CD4-positive, alpha-beta T cell (primary cell): ENCODE data around the gene SCN8A. TPM values are rescaled to one million over a fixed set of nuclear protein-coding genes. Genes with fewer than 3 reads are reported as not detected.

Experiments
- ATAC-seq: fragments of 200-7000 bp; cut with Tn5 transposase; one replicate; pipeline ENCODE4 v1.10.0; 2022; ENCODE audit warnings: mild to moderate bottlenecking; ENCODE audit not compliant: poor library complexity
- CTCF ChIA-PET: fragments of 350-600 bp; sonication (Branson Sonifier 250); formaldehyde crosslinking; loops from one replicate; lab custom pipeline; 2021; ENCODE audit warnings: antibody characterized with exemption, inconsistent platforms; lab: Charles Lee
- POLR2A ChIA-PET: fragments of 350-600 bp; sonication (Branson Sonifier 250); formaldehyde crosslinking; loops from one replicate; lab custom pipeline; 2021; ENCODE audit warnings: antibody characterized with exemption, inconsistent platforms; lab: Charles Lee
- DNase-seq, 14 experiments: peaks; one replicate each; pipeline ENCODE4 v3.0.0-alpha.2; 2013 to 2020; ENCODE audit warnings: mixed read lengths in 2 of 14
- H3K27ac ChIP-seq, 2 donors: one replicate each; pipeline versions ENCODE4 v1.5.1 to v1.7.0; 2013; ENCODE audit warnings: low read length in 2 of 2, low read depth in 1 of 2, mild to moderate bottlenecking in 1 of 2
- H3K27me3 ChIP-seq, 2 experiments: 1 replicate in 1 of 2; 2 replicates in 1 of 2; pipeline versions ENCODE4 v1.6.1 to v1.7.0; 2013; ENCODE audit warnings: low read length in 2 of 2, control low read depth in 1 of 2, mild to moderate bottlenecking in 1 of 2, moderate library complexity in 1 of 2; ENCODE audit not compliant: insufficient read depth in 2 of 2, control insufficient read depth in 1 of 2
- H3K36me3 ChIP-seq: one replicate; pipeline ENCODE4 v1.6.1; 2013; ENCODE audit warnings: low read length, control low read depth; ENCODE audit not compliant: insufficient read depth
- H3K4me1 ChIP-seq: one replicate; pipeline ENCODE4 v1.6.1; 2013; ENCODE audit warnings: low read length, control low read depth; ENCODE audit not compliant: insufficient read depth
- H3K4me3 ChIP-seq: one replicate; pipeline ENCODE4 v1.5.1; 2013; ENCODE audit warnings: mild to moderate bottlenecking, low read length, moderate library complexity
- H3K9me3 ChIP-seq, 2 experiments: 1 replicate in 1 of 2; 2 replicates in 1 of 2; pipeline versions ENCODE4 v1.6.1 to v1.7.0; 2013; ENCODE audit warnings: low read length in 2 of 2, mild to moderate bottlenecking in 2 of 2, control low read depth in 1 of 2, moderate library complexity in 1 of 2; ENCODE audit not compliant: control insufficient read depth in 1 of 2, insufficient read depth in 1 of 2
- H3K27ac Mint-ChIP-seq: one replicate; pipeline ENCODE4 v1.8.0; 2020; ENCODE audit warnings: mixed read lengths
- H3K27me3 Mint-ChIP-seq: one replicate; pipeline ENCODE4 v1.8.0; 2021; ENCODE audit warnings: mixed read lengths
- H3K36me3 Mint-ChIP-seq: one replicate; pipeline ENCODE4 v1.8.0; 2021; ENCODE audit warnings: low read depth, mixed read lengths
- H3K4me1 Mint-ChIP-seq: one replicate; pipeline ENCODE4 v1.8.0; 2021; ENCODE audit warnings: low read depth, mixed read lengths
- H3K4me3 Mint-ChIP-seq: one replicate; pipeline ENCODE4 v1.8.0; 2020; ENCODE audit warnings: mild to moderate bottlenecking, mixed read lengths
- H3K9me3 Mint-ChIP-seq: one replicate; pipeline ENCODE4 v1.8.0; 2020; ENCODE audit warnings: mixed read lengths
- CTCF ChIP-seq: fragments of 200-600 bp; IDR thresholded peaks from one replicate; pipeline ENCODE4 v1.8.0; 2022; ENCODE audit warnings: antibody characterized with exemption, mild to moderate bottlenecking
- intact Hi-C, 2 experiments: fragments of 100-400 bp; cut with DNase I in 1 of 2; cut with micrococcal nuclease in 1 of 2; formaldehyde crosslinking; loops; one replicate each; pipeline versions ENCODE4 v1.15.1 to v1.9.0; 2023 to 2025; cut with DNase I, micrococcal nuclease
- total RNA-seq, 174 experiments: library from RNA in 2 of 174; stranded (reverse) in 2 of 174; gene quantifications; one replicate each; pipeline ENCODE4 v1.2.3 and lab custom pipeline; 2021 to 2026

SCN8A gene
- total RNA-seq, 2 experiments from 2014 or later = 0.14 to 0.36 TPM

GRCh38 chr12:51820526-51821439 is 229.8 kb downstream of the SCN8A start:
- Histone ChIP-seq H3K9me3 (no peaks in the 10 kb centered on the region), H3K27ac (peak overlapping the region; percentile 44 to 67), H3K27me3 (no peaks in the 10 kb centered on the region), H3K4me3 (peak overlapping the region; percentile 71), H3K36me3 (no peaks in the 10 kb centered on the region), H3K4me1 (peaks cover 25% of the 10 kb centered on the region)
- Mint-ChIP-seq H3K27me3 (no peaks in the 10 kb centered on the region), H3K9me3 (no peaks in the 10 kb centered on the region), H3K27ac (no peak overlapping the region), H3K4me1 (peaks cover 25% of the 10 kb centered on the region), H3K36me3 (no peaks in the 10 kb centered on the region), H3K4me3 (peak overlapping the region; percentile 81)
- TF ChIP-seq CTCF = peak; percentile 64
- ATAC-seq = peak; percentile 81
- ChIA-PET POLR2A (interaction anchor here (0.7 to 2.4 kb wide), 28 partner anchors 8 to 1185 kb away, joined by 3 to 15 read pairs (median 4); partner anchors contain the start of genes ACVR1B, ATF1, ATG101 and DAZAP2), CTCF (interaction anchor here (0.7 to 1.3 kb wide), 9 partner anchors 11 to 204 kb away, joined by 3 to 6 read pairs (median 4); partner anchors contain the start of gene ACVR1B)
- intact Hi-C loops = loop anchor here (2.0 to 10.0 kb wide), 2 partner anchors 254 to 400 kb away; partner anchors contain the start of gene SMIM41 (in 1 of the 2)
- DNase-seq = peak; percentile 60 to 90 (median 76)

GRCh38 chr12:51821440-51822260 is 230.6 kb downstream of the SCN8A start:
- Histone ChIP-seq H3K27ac (peak overlapping the region; percentile 44 to 67), H3K36me3 (no peaks in the 10 kb centered on the region), H3K4me3 (peak overlapping the region; percentile 71), H3K27me3 (no peaks in the 10 kb centered on the region), H3K4me1 (peaks cover 25% of the 10 kb centered on the region), H3K9me3 (no peaks in the 10 kb centered on the region)
- peak overlapping the region; percentile 85 for H3K4me3 Mint-ChIP-seq
- H3K4me1 Mint-ChIP-seq = peaks cover 25% of the 10 kb centered on the region
- no peaks in the 10 kb centered on the region for H3K9me3 Mint-ChIP-seq
- ATAC-seq (peak; percentile 21), DNase-seq (peak in 11 of 14 experiments; percentile 17 to 72 (median 29))
- ChIA-PET CTCF (interaction anchor here (0.7 to 1.1 kb wide), 3 partner anchors 78 to 202 kb away, joined by 3 to 4 read pairs (median 4); partner anchors contain the start of gene ACVR1B), POLR2A (interaction anchor here (0.9 to 2.4 kb wide), 20 partner anchors 10 to 1057 kb away, joined by 3 to 15 read pairs (median 4); partner anchors contain the start of genes ACVR1B, ATF1, DAZAP2 and POU6F1)
- intact Hi-C loops = loop anchor here (2.0 to 10.0 kb wide), 2 partner anchors 253 to 401 kb away; partner anchors contain the start of gene SMIM41 (in 1 of the 2)
- peak overlapping the region; percentile 66 for H3K27ac Mint-ChIP-seq
- no peak for TF ChIP-seq CTCF
- no peaks in the 10 kb centered on the region for H3K27me3 Mint-ChIP-seq
- no peaks in the 10 kb centered on the region for H3K36me3 Mint-ChIP-seq

GRCh38 chr12:51822261-51822616 is 231.2 kb downstream of the SCN8A start:
- H3K9me3 ChIP-seq = no peaks in the 10 kb centered on the region
- Mint-ChIP-seq H3K36me3 (no peaks in the 10 kb centered on the region), H3K9me3 (no peaks in the 10 kb centered on the region), H3K27me3 (no peaks in the 10 kb centered on the region), H3K27ac (peak overlapping the region; percentile 66), H3K4me1 (peaks cover 25% of the 10 kb centered on the region), H3K4me3 (peak overlapping the region; percentile 85)
- peaks cover 30% of the 10 kb centered on the region for H3K4me1 ChIP-seq
- no peak overlapping the region for H3K4me3 ChIP-seq
- CTCF ChIA-PET = interaction anchor here (3.3 kb wide), 1 partner anchor 8 kb away, joined by 19 read pairs; a partner anchor contains a TSS
- TF ChIP-seq CTCF = no peak
- peak in 1 of 14 experiments; percentile 46 for DNase-seq
- POLR2A ChIA-PET = no interaction called here
- no peaks in the 10 kb centered on the region for H3K36me3 ChIP-seq
- no peak for ATAC-seq
- intact Hi-C loops = loop anchor here in 1 of 2 experiments (2.0 to 10.0 kb wide), 2 partner anchors 253 to 401 kb away; partner anchors contain the start of gene SMIM41
- no peak overlapping the region for H3K27ac ChIP-seq
- H3K27me3 ChIP-seq = no peaks in the 10 kb centered on the region
